HCT116 (cell line): ENCODE data around the gene PPM1E. TPM values are rescaled to one million over a fixed set of nuclear protein-coding genes. Genes with fewer than 3 reads are reported as not detected.

Experiments used
- ATAC-seq: fragments of 200-7000 bp; cut with Tn5 transposase; 2 replicates; pipeline ENCODE4 v1.9.1; 2020; ENCODE audit warnings: mild to moderate bottlenecking, moderate library complexity
- BruUV-seq: library from RNA; stranded (reverse); fragments of 400-500 nt; replicated peaks from 2 replicates; lab custom pipeline; 2021; lab: Mats Ljungman, UMichigan
- CTCF ChIA-PET: fragments of 300-600 bp; sonication (Branson Sonifier 250); formaldehyde crosslinking; loops from one replicate; lab custom pipeline; 2021; ENCODE audit warnings: antibody characterized with exemption; lab: Charles Lee
- POLR2A ChIA-PET: fragments of 300-600, 350-600 bp; sonication (Branson Sonifier 250); formaldehyde crosslinking; loops from one replicate; lab custom pipeline; 2021; ENCODE audit warnings: antibody characterized with exemption; lab: Charles Lee
- RAD21 ChIA-PET, 2 experiments: fragments of 300-600 bp; sonication (Branson Sonifier 250); formaldehyde crosslinking; loops; one replicate each; lab custom pipeline; 2023; ENCODE audit warnings: low total read pairs in 2 of 2; ENCODE audit not compliant: uncharacterized antibody in 2 of 2, unreplicated experiment in 2 of 2, low non-redundant PET in 1 of 2; lab: Charles Lee
- DNase-seq: peaks from one replicate; pipeline ENCODE4 v3.0.0-alpha.2; 2010; ENCODE audit warnings: low read depth, low spot score
- H2AFZ ChIP-seq: fragments of 200-600 bp; shearing (Covaris generic), sonication (generic); 2 replicates; pipeline ENCODE4 v1.6.1; 2017; ENCODE audit warnings: low read depth, mixed run types, mixed read lengths, antibody characterized with exemption, low read length; ENCODE audit not compliant: poor library complexity, severe bottlenecking
- H3K27ac ChIP-seq: 2 replicates; pipeline ENCODE4 v1.5.1; 2012; ENCODE audit warnings: low read depth, low read length
- H3K27me3 ChIP-seq: fragments of 200-600 bp; sonication (generic); 2 replicates; pipeline ENCODE4 v1.6.1; 2016; ENCODE audit warnings: mixed run types, low read length, mixed read lengths; ENCODE audit not compliant: insufficient read depth
- H3K36me3 ChIP-seq, 2 experiments: fragments of 200-500 bp in 1 of 2; fragments of 200-600 bp in 1 of 2; sonication (Bioruptor generic) in 1 of 2; sonication (generic) in 1 of 2; 2 replicates each; pipeline versions ENCODE4 v1.5.1 to v1.6.1; 2014 to 2016; ENCODE audit warnings: low read length in 2 of 2, inconsistent platforms in 1 of 2, mixed read lengths in 1 of 2, mixed run types in 1 of 2; ENCODE audit not compliant: insufficient read depth in 2 of 2, control insufficient read depth in 1 of 2
- H3K4me1 ChIP-seq, 2 experiments: fragments of 200-600 bp in 1 of 2; sonication (generic) in 1 of 2; 2 replicates each; pipeline versions ENCODE4 v1.5.1 to v1.6.1; 2012 to 2017; ENCODE audit warnings: low read length in 2 of 2, inconsistent platforms in 1 of 2, mild to moderate bottlenecking in 1 of 2, mixed read lengths in 1 of 2, mixed run types in 1 of 2, moderate library complexity in 1 of 2; ENCODE audit not compliant: insufficient read depth in 2 of 2, control insufficient read depth in 1 of 2
- H3K4me2 ChIP-seq: fragments of 200-600 bp; sonication (generic); 2 replicates; pipeline ENCODE4 v1.6.1; 2017; ENCODE audit warnings: mixed run types, low read length, mixed read lengths
- H3K4me3 ChIP-seq, 2 experiments: fragments of 200-600 bp in 1 of 2; sonication (generic) in 1 of 2; replicated peaks in 1 of 2; 2 replicates each; pipeline ENCODE4 v1.5.1; 2011 to 2016; ENCODE audit warnings: low read length in 2 of 2, control low read depth in 1 of 2, low read depth in 1 of 2, mild to moderate bottlenecking in 1 of 2, mixed read lengths in 1 of 2, mixed run types in 1 of 2
- H3K79me2 ChIP-seq: fragments of 200-600 bp; sonication (generic); 2 replicates; pipeline ENCODE4 v1.6.1; 2017; ENCODE audit warnings: mild to moderate bottlenecking, mixed run types, low read length, moderate library complexity, mixed read lengths; ENCODE audit not compliant: insufficient read depth
- H3K9ac ChIP-seq: fragments of 200-600 bp; sonication (generic); 2 replicates; pipeline ENCODE4 v1.6.1; 2016; ENCODE audit warnings: low read length, mixed read lengths
- H3K9me2 ChIP-seq: fragments of 200-600 bp; sonication (generic), shearing (Covaris generic); 2 replicates; pipeline ENCODE4 v1.6.1; 2017; ENCODE audit warnings: mixed run types, mild to moderate bottlenecking, moderate library complexity; ENCODE audit not compliant: insufficient read depth
- H3K9me3 ChIP-seq, 2 experiments: fragments of 200-500 bp in 1 of 2; fragments of 200-600 bp in 1 of 2; sonication (Bioruptor generic) in 1 of 2; sonication (generic) in 1 of 2; 2 replicates each; pipeline ENCODE4 v1.6.1; 2014 to 2017; ENCODE audit warnings: low read length in 2 of 2, mixed read lengths in 2 of 2, inconsistent platforms in 1 of 2, low read depth in 1 of 2, mild to moderate bottlenecking in 1 of 2, mixed run types in 1 of 2, moderate library complexity in 1 of 2; ENCODE audit not compliant: control insufficient read depth in 1 of 2, insufficient read depth in 1 of 2
- H4K20me1 ChIP-seq: fragments of 200-600 bp; sonication (generic), shearing (Covaris generic); 2 replicates; pipeline ENCODE4 v1.6.1; 2017; ENCODE audit warnings: mixed run types, mild to moderate bottlenecking, moderate library complexity; ENCODE audit not compliant: insufficient read depth
- CBX3 ChIP-seq: IDR thresholded peaks from 2 replicates; pipeline ENCODE4 v1.6.1; 2012; ENCODE audit warnings: low read depth
- CEBPB ChIP-seq: IDR thresholded peaks from 2 replicates; pipeline ENCODE4 v1.6.1; 2012; ENCODE audit warnings: low read depth
- EGR1 ChIP-seq: IDR thresholded peaks from 2 replicates; pipeline ENCODE4 v1.6.1; 2012; ENCODE audit warnings: low read depth
- ELF1 ChIP-seq: IDR thresholded peaks from 2 replicates; pipeline ENCODE4 v1.6.1; 2012; ENCODE audit warnings: low read depth, borderline replicate concordance
- EZH2 ChIP-seq: fragments of 200-600 bp; sonication (generic); IDR thresholded peaks from 2 replicates; pipeline ENCODE4 v1.6.1; 2017; ENCODE audit warnings: antibody characterized with exemption, mixed run types
- EZH2phosphoT487 ChIP-seq: fragments of 200-600 bp; IDR thresholded peaks from 2 replicates; pipeline ENCODE4 v1.6.1; 2018; ENCODE audit warnings: antibody characterized with exemption, borderline replicate concordance
- FOSL1 ChIP-seq: IDR thresholded peaks from 2 replicates; pipeline ENCODE4 v1.6.1; 2012; ENCODE audit warnings: low read depth
- JUND ChIP-seq: IDR thresholded peaks from 2 replicates; pipeline ENCODE4 v1.6.1; 2012
- POLR2A ChIP-seq: IDR thresholded peaks from 2 replicates; pipeline ENCODE4 v1.7.0; 2011; ENCODE audit warnings: borderline replicate concordance; ENCODE audit not compliant: insufficient read depth, insufficient read length; ENCODE audit errors: extremely low read depth
- RAD21 ChIP-seq: IDR thresholded peaks from 2 replicates; pipeline ENCODE4 v1.6.1; 2012; ENCODE audit warnings: low read depth, mild to moderate bottlenecking
- SIN3A ChIP-seq: IDR thresholded peaks from 2 replicates; pipeline ENCODE4 v1.6.1; 2012; ENCODE audit warnings: low read depth
- SP1 ChIP-seq: IDR thresholded peaks from 2 replicates; pipeline ENCODE4 v1.6.1; 2012; ENCODE audit warnings: low read depth
- SRF ChIP-seq: IDR thresholded peaks from 2 replicates; pipeline ENCODE4 v1.6.1; 2012; ENCODE audit warnings: low read depth
- TCF7L2 ChIP-seq: IDR thresholded peaks from 2 replicates; pipeline ENCODE4 v1.7.0; 2011; ENCODE audit warnings: borderline replicate concordance, inconsistent platforms; ENCODE audit not compliant: insufficient read depth, insufficient read length; ENCODE audit errors: extremely low read depth
- YY1 ChIP-seq: IDR thresholded peaks from 2 replicates; pipeline ENCODE4 v1.6.1; 2011; ENCODE audit warnings: low read length, low read depth, moderate library complexity, mild to moderate bottlenecking; ENCODE audit not compliant: insufficient replicate concordance; ENCODE audit errors: extremely low read depth
- ZFX ChIP-seq: fragments of 450-650 bp; IDR thresholded peaks from 2 replicates; pipeline ENCODE4 v1.6.1; 2017
- ZNF274 ChIP-seq: fragments of 200-500 bp; sonication (Bioruptor generic); IDR thresholded peaks from 2 replicates; pipeline ENCODE4 v1.6.1; 2014; ENCODE audit warnings: mild to moderate bottlenecking, low read depth, low read length, inconsistent platforms
- intact Hi-C: fragments of 100-400 bp; cut with micrococcal nuclease; formaldehyde crosslinking; loops from 2 replicates; pipeline ENCODE4 v1.10.0; 2022
- total RNA-seq: library from RNA; stranded (reverse); gene quantifications from one replicate; pipeline ENCODE4 v1.2.1, GENCODE V29; 2021; ENCODE audit not compliant: unreplicated experiment
- TF ChIP-seq, protein P1 (sequence below): IDR thresholded peaks from 2 replicates; pipeline ENCODE4 v1.6.1; 2011; ENCODE audit warnings: mild to moderate bottlenecking, low read length, moderate library complexity; ENCODE audit not compliant: insufficient replicate concordance; ENCODE audit errors: extremely low read depth
- TF ChIP-seq, protein P2 (sequence below), 3 experiments: fragments of 200-600 bp in 1 of 3; sonication (generic) in 1 of 3; IDR thresholded peaks in 2 of 3; conservative IDR thresholded peaks in 1 of 3; 2 replicates each; pipeline ENCODE4 v1.5.1; 2012 to 2017; ENCODE audit warnings: low read depth in 2 of 3, low read length in 2 of 3, antibody characterized with exemption in 1 of 3, borderline replicate concordance in 1 of 3, control low read depth in 1 of 3, mild to moderate bottlenecking in 1 of 3, mixed read lengths in 1 of 3, mixed run types in 1 of 3, moderate library complexity in 1 of 3; ENCODE audit not compliant: insufficient read depth in 1 of 3

PPM1E gene
- total RNA-seq, 1 experiment from 2014 or later, result 0.02 TPM

DNA sequence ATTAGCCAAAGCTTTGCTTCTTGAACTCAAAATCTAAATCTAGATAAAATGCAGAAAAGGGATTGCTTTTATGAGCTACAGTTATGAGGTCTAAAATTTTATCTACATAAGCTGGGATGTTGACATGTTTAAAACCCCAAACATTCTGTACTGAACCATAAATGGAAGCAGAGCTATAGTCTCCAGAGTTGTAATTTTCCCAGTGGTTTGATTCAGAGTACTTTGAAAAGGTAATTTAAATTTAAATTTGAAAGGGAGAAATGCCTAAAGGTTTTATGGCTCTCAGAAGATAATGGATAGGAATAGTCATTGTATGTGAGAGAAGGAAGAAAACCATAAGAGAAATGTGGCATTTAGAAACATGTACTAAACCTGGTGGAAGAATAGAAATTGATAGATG is 163.2 kb downstream of the PPM1E start:
- Histone ChIP-seq H3K4me2 (no peak overlapping the region), H3K79me2 (no peaks in the 10 kb centered on the region), H4K20me1 (no peaks in the 10 kb centered on the region), H2AFZ (no peak overlapping the region)
- no TSS peak for BruUV-seq
- TF ChIP-seq RAD21 (no peak), ZNF274 (no peak), JUND (no peak), SP1 (no peak), CBX3 (no peak), TCF7L2 (no peak), SIN3A (no peak), EZH2 (no peak), ELF1 (no peak), EZH2phosphoT487 (no peak), YY1 (no peak), ZFX (no peak), POLR2A (no peak), FOSL1 (no peak), CEBPB (no peak), SRF (no peak), EGR1 (no peak)
- TF ChIP-seq, protein P1, sequence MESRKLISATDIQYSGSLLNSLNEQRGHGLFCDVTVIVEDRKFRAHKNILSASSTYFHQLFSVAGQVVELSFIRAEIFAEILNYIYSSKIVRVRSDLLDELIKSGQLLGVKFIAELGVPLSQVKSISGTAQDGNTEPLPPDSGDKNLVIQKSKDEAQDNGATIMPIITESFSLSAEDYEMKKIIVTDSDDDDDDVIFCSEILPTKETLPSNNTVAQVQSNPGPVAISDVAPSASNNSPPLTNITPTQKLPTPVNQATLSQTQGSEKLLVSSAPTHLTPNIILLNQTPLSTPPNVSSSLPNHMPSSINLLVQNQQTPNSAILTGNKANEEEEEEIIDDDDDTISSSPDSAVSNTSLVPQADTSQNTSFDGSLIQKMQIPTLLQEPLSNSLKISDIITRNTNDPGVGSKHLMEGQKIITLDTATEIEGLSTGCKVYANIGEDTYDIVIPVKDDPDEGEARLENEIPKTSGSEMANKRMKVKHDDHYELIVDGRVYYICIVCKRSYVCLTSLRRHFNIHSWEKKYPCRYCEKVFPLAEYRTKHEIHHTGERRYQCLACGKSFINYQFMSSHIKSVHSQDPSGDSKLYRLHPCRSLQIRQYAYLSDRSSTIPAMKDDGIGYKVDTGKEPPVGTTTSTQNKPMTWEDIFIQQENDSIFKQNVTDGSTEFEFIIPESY, result no peak
- TF ChIP-seq, protein P2, sequence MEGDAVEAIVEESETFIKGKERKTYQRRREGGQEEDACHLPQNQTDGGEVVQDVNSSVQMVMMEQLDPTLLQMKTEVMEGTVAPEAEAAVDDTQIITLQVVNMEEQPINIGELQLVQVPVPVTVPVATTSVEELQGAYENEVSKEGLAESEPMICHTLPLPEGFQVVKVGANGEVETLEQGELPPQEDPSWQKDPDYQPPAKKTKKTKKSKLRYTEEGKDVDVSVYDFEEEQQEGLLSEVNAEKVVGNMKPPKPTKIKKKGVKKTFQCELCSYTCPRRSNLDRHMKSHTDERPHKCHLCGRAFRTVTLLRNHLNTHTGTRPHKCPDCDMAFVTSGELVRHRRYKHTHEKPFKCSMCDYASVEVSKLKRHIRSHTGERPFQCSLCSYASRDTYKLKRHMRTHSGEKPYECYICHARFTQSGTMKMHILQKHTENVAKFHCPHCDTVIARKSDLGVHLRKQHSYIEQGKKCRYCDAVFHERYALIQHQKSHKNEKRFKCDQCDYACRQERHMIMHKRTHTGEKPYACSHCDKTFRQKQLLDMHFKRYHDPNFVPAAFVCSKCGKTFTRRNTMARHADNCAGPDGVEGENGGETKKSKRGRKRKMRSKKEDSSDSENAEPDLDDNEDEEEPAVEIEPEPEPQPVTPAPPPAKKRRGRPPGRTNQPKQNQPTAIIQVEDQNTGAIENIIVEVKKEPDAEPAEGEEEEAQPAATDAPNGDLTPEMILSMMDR (IDR thresholded peaks at IDR 0.05 in 2 of 3, conservative IDR thresholded peaks at IDR 0.05 in 1 of 3; ENCODE audit: borderline replicate concordance in 1 of 3, insufficient read depth in 1 of 3, low read depth in 2 of 3, low read length in 2 of 3), result no peak
- TF ChIP-seq, all 23 proteins: peak for 0
- DNase-seq, result no peak
- H3K9me2 ChIP-seq, result no peaks in the 10 kb centered on the region
- H3K9me3 ChIP-seq, result no peaks in the 10 kb centered on the region
- H3K36me3 ChIP-seq, result no peaks in the 10 kb centered on the region
- intact Hi-C loops, result no loop called here
- no peak overlapping the region for H3K4me3 ChIP-seq
- H3K9ac ChIP-seq, result no peak overlapping the region
- no peaks in the 10 kb centered on the region for H3K4me1 ChIP-seq
- CTCF ChIA-PET, result no interaction called here
- POLR2A ChIA-PET, result no interaction called here
- no peaks in the 10 kb centered on the region for H3K27me3 ChIP-seq
- no peak overlapping the region for H3K27ac ChIP-seq
- RAD21 ChIA-PET, result no interaction called here
- ATAC-seq, result no peak
